ENCODE results near the gene MYO1E.

GRCh38 chr15:59140422-59141226 is 232.0 kb downstream of the MYO1E start:
- TF ChIP-seq CTCF (IDR thresholded peaks at IDR 0.05) (no peak), POLR2AphosphoS5 (IDR thresholded peaks at IDR 0.05) (no peak), POLR2A (IDR thresholded peaks at IDR 0.05) (no peak)

All from transverse colon (tissue), 4 donors.